Measurements from ENCODE around the gene NHSL2. TPM values are rescaled to one million over a fixed set of nuclear protein-coding genes. Genes with fewer than 3 reads are reported as not detected.

Gene NHSL2
- total and polyA plus RNA-seq, 2 of the 13 experiments (the other 11 are each of a cell fraction or from before 2014, with no cell fraction given) = not detected

- no peak for TF ChIP-seq CEBPZ (IDR thresholded peaks at IDR 0.05; ENCODE audit: low read length)
- no peak for TF ChIP-seq ZFY (CRISPR knock-in tag; IDR thresholded peaks at IDR 0.05)
- TF ChIP-seq ZIK1 (CRISPR knock-in tag; IDR thresholded peaks at IDR 0.05; ENCODE audit: borderline replicate concordance, low read depth) = no peak
Measured at GRCh38 chrX:72108666-72109065, 198.0 kb downstream of the NHSL2 start (continued).

DNA sequence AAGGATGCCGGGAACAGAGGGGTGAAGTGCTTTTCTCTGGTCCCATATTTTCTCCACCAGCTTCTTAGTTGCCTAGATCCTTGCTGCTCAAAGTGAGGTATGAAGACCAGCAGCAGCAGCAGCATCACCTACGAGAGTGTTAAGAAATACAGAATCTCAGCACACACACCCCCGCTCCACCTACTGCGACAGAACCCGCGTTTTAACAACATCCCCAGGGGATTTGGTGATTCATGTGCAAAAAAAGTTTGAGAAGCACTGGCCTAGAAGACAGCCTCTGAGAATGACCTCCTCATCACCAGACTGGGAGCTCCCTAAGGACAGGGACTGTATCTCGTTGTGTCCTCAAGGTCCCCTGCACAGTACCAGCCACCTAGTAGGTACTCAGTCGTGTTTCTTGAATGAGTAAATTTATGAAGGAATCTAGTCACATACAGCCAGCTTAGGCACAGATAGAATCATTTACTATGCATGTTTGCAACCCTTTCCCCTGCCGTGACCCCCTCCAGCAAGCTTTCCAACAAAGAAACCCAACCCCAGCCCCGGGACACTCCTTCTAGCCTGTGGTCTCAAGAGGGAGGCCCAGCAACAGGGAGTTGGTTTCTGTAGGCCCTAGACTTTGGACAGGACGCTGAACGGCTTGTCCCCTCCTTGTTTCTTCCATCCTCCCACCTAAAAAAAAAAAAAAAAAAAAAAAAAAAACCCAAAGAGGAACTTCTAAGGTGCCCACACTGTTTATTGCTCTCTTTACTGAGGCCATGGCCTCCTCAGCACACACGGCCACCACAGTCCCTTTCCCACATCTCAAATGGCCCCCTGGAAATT is 199.6 kb downstream of the NHSL2 start:
- CTCF ChIA-PET (ENCODE audit: low intra/inter-chr PET ratio, low total read pairs) = no interaction called here
- in situ Hi-C loops (cut with HindIII; ENCODE audit: extremely low pct_ligation_motif_present, low pct_unique_long_range_greater_than_20kb) (no loop called here), intact Hi-C loops (cut with micrococcal nuclease; ENCODE audit: unreplicated experiment) (no loop called here)
- Histone ChIP-seq H4K20me1 (ENCODE audit: insufficient read depth, low read length) (no peaks in the 10 kb centered on the region), H3K36me3 (replicated peaks in 1 of 2; ENCODE audit: control insufficient read depth in 1 of 2, insufficient read depth in 2 of 2, low read length in 2 of 2) (no peaks in the 10 kb centered on the region), H3K27ac (ENCODE audit: extremely low read length, insufficient read depth, low read length) (no peak overlapping the region), H3K27me3 (ENCODE audit: control insufficient read depth in 1 of 2, insufficient read depth in 2 of 2, low read length in 2 of 2) (no peaks in the 10 kb centered on the region), H3K9me3 (ENCODE audit: low read length) (no peaks in the 10 kb centered on the region), H3K4me3 (replicated peaks in 1 of 3; ENCODE audit: insufficient read depth in 1 of 3, low read depth in 2 of 3, low read length in 3 of 3) (no peak overlapping the region), H3K9ac (ENCODE audit: insufficient read depth, low read depth, low read length) (no peak overlapping the region), H3K4me2 (ENCODE audit: low read depth, low read length) (no peak overlapping the region), H3K4me1 (ENCODE audit: insufficient read depth, low read length) (no peaks in the 10 kb centered on the region), H3K79me2 (ENCODE audit: insufficient read depth, low read length) (no peaks in the 10 kb centered on the region), H2AFZ (ENCODE audit: low read length) (no peak overlapping the region)
- BruUV-seq (replicated peaks) = no TSS peak
- no peak for FAIRE-seq
- DNase-seq (ENCODE audit: low spot score) = no peak
- no peak for ATAC-seq
- POLR2A ChIA-PET = no interaction called here
- 37% methylated on average over 8 of the region's 13 CpGs for WGBS (ENCODE audit: low lambda C conversion rate)
- no peak for TF ChIP-seq KAT7 (CRISPR knock-in tag; IDR thresholded peaks at IDR 0.05; ENCODE audit: borderline replicate concordance)
- TF ChIP-seq ZNF407 (CRISPR knock-in tag; IDR thresholded peaks at IDR 0.05; ENCODE audit: not compliant biosample characterization) = no peak
- TF ChIP-seq TIGD3 (CRISPR knock-in tag; IDR thresholded peaks at IDR 0.05; ENCODE audit: borderline replicate concordance) = no peak
- no peak for TF ChIP-seq JUNB (CRISPR knock-in tag; IDR thresholded peaks at IDR 0.05; ENCODE audit: borderline replicate concordance)
- no peak for TF ChIP-seq ZNF839 (CRISPR knock-in tag; IDR thresholded peaks at IDR 0.05; ENCODE audit: borderline replicate concordance)

Measured in HepG2 (cell line).